Activated CD8-positive, alpha-beta memory T cell treated with anti-CD3 and anti-CD28 coated beads, Interleukin-2, amount 10 ng/mL, durations not matched to agents 7 days and 5 days (primary cell): Measurements from ENCODE around the gene SMIM43. TPM values are rescaled to one million over a fixed set of nuclear protein-coding genes. Genes with fewer than 3 reads are reported as not detected.

Experiments
- ATAC-seq: fragments of 150-1000 bp; cut with Tn5 transposase; one replicate; pipeline ENCODE4 v1.10.0; 2021; ENCODE audit warnings: moderate library complexity
- CTCF ChIA-PET: fragments of 350-600 bp; sonication (Branson Sonifier 250); formaldehyde crosslinking; loops from one replicate; lab custom pipeline; 2021; ENCODE audit warnings: antibody characterized with exemption; lab: Charles Lee
- DNase-seq: peaks from one replicate; pipeline ENCODE4 v3.0.0-alpha.2; 2020
- H3K27ac Mint-ChIP-seq: one replicate; pipeline ENCODE4 v1.8.0; 2021; ENCODE audit warnings: mild to moderate bottlenecking, mixed read lengths
- H3K27me3 Mint-ChIP-seq: one replicate; pipeline ENCODE4 v1.8.0; 2021; ENCODE audit warnings: mixed read lengths
- H3K36me3 Mint-ChIP-seq: one replicate; pipeline ENCODE4 v1.8.0; 2021; ENCODE audit warnings: mild to moderate bottlenecking, mixed read lengths
- H3K4me1 Mint-ChIP-seq: one replicate; pipeline ENCODE4 v1.8.0; 2021; ENCODE audit warnings: mixed read lengths
- H3K4me3 Mint-ChIP-seq: one replicate; pipeline ENCODE4 v1.8.0; 2021; ENCODE audit warnings: mild to moderate bottlenecking, moderate library complexity, mixed read lengths
- H3K9me3 Mint-ChIP-seq: one replicate; pipeline ENCODE4 v1.8.0; 2022; ENCODE audit warnings: low read depth, mixed read lengths
- total RNA-seq, 2 experiments: library from RNA; stranded (reverse); gene quantifications; one replicate each; pipeline ENCODE4 v1.2.3, GENCODE V29; 2021

Gene SMIM43
- total RNA-seq, 2 experiments from 2014 or later: 0.18 TPM; not detected in 1

- Mint-ChIP-seq H3K27ac (no peak overlapping the region), H3K4me3 (no peak overlapping the region), H3K9me3 (no peaks in the 10 kb centered on the region), H3K27me3 (peaks cover 28% of the 10 kb centered on the region), H3K36me3 (no peaks in the 10 kb centered on the region), H3K4me1 (no peaks in the 10 kb centered on the region)
- DNase-seq (no peak), ATAC-seq (no peak)
- CTCF ChIA-PET: no interaction called here
These were observed 44.9 kb downstream of the SMIM43 start for GRCh38 chr4:121720109-121720508.

DNA sequence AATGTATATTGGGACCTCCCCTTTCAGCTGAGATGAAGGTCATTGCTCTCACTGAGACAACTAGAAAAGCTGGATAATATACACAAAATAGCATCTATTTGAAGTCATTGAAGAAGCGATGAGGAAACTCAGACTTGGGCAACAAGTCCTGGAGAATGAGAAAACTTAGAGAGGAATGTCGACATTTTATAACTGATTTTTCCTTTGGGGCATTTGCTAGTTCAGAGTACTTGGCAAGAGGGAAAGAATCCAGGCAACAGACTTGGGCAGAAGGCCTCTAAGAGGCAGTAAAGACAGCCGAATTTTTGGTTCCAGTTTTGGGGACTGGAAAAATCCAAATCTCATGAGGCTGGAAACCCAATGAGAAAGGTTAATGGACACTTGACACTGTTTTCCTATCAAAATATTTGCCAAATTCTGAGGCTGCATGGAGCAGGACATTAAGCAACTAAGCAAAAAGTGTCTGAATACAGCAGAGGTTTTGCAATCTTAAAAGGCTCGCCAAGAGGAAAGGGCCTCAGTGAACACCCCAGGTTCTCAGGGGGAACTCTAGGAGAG, 47.2 kb downstream of the SMIM43 start:
- no peak overlapping the region for H3K4me3 Mint-ChIP-seq
- H3K27me3 Mint-ChIP-seq: peaks cover 42% of the 10 kb centered on the region
- CTCF ChIA-PET: interaction anchor here (1.6 kb wide), 1 partner anchor 9 kb away, joined by 3 read pairs; no protein-coding TSS in a partner anchor
- no peaks in the 10 kb centered on the region for H3K4me1 Mint-ChIP-seq
- no peak overlapping the region for H3K27ac Mint-ChIP-seq
- H3K36me3 Mint-ChIP-seq: no peaks in the 10 kb centered on the region
- no peak for ATAC-seq
- DNase-seq: no peak
- no peaks in the 10 kb centered on the region for H3K9me3 Mint-ChIP-seq

DNA sequence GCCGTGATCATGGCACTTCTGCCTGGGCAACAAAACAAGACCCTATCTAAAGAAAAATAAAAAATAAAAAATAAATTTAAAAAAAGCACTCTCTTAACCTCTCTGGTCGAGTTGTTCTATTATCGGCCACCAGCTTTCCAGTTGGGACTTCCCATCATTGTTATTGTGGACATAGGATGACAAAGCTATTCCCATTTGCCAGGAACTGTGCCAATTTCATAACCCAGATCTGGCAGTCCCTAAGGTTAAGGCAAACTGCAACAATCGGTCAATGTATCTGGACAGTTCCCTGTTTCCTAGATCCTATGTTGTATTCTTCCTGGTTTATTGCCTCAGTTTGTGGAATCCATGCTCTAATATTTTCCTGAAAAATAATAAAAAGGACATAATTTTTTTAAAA, 50.4 kb downstream of the SMIM43 start:
- Mint-ChIP-seq H3K4me3 (no peak overlapping the region), H3K36me3 (peaks cover 2% of the 10 kb centered on the region), H3K27ac (no peak overlapping the region), H3K4me1 (peaks cover 18% of the 10 kb centered on the region), H3K9me3 (no peaks in the 10 kb centered on the region), H3K27me3 (peaks cover 54% of the 10 kb centered on the region)
- CTCF ChIA-PET: interaction anchor here (1.2 to 2.3 kb wide), 2 partner anchors 10 to 18 kb away, joined by 3 to 14 read pairs; partner anchors contain the start of gene ANXA5
- ATAC-seq (no peak), DNase-seq (no peak)

DNA sequence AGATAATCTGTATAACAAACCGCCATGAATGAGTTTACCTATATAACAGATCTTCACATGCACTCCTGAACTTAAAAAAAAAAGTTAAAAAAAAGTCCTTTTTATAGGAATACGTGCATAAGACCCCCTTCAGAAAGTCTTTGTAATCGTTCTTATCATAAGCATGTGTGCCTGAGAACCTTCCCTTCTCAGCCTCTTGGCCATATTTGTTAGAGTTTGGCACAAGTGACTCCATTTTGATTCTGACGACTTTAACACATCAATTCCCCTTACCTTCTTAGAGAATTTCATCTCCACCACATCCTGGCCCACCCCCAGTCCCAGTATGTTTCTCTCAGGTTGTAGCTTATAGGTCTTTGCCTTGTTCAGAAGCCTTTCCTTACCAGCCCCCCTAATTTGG, 52.2 kb downstream of the SMIM43 start:
- no peak overlapping the region for H3K4me3 Mint-ChIP-seq
- H3K4me1 Mint-ChIP-seq: peaks cover 33% of the 10 kb centered on the region
- DNase-seq (no peak), ATAC-seq (no peak)
- CTCF ChIA-PET: interaction anchor here (1.1 kb wide), 1 partner anchor 15 kb away, joined by 3 read pairs; no protein-coding TSS in a partner anchor
- H3K27me3 Mint-ChIP-seq: peaks cover 48% of the 10 kb centered on the region
- no peak overlapping the region for H3K27ac Mint-ChIP-seq
- H3K9me3 Mint-ChIP-seq: no peaks in the 10 kb centered on the region
- peaks cover 2% of the 10 kb centered on the region for H3K36me3 Mint-ChIP-seq

- CTCF ChIA-PET: interaction anchor here (1.1 kb wide), 1 partner anchor 16 kb away, joined by 3 read pairs; no protein-coding TSS in a partner anchor
- Mint-ChIP-seq H3K36me3 (peaks cover 4% of the 10 kb centered on the region), H3K27me3 (peaks cover 46% of the 10 kb centered on the region), H3K4me1 (peaks cover 39% of the 10 kb centered on the region), H3K4me3 (peak overlapping the region; percentile 6), H3K9me3 (no peaks in the 10 kb centered on the region), H3K27ac (no peak overlapping the region)
- no peak for DNase-seq
- ATAC-seq: no peak
These were observed 52.8 kb downstream of the SMIM43 start for GRCh38 chr4:121712001-121712651.

- H3K36me3 Mint-ChIP-seq: peaks cover 8% of the 10 kb centered on the region
- CTCF ChIA-PET: no interaction called here
- H3K4me3 Mint-ChIP-seq: peak overlapping the region; percentile 6
- H3K27me3 Mint-ChIP-seq: peaks cover 41% of the 10 kb centered on the region
- DNase-seq (peak; percentile 53), ATAC-seq (peak; percentile 41)
- H3K4me1 Mint-ChIP-seq: peaks cover 46% of the 10 kb centered on the region
- no peak overlapping the region for H3K27ac Mint-ChIP-seq
- H3K9me3 Mint-ChIP-seq: no peaks in the 10 kb centered on the region
These were observed 53.5 kb downstream of the SMIM43 start for GRCh38 chr4:121711263-121712000.

GRCh38 chr4:121709766-121710405, 55.1 kb downstream of the SMIM43 start:
- H3K27ac Mint-ChIP-seq: peak overlapping the region; percentile 59
- peaks cover 56% of the 10 kb centered on the region for H3K4me1 Mint-ChIP-seq
- ATAC-seq: no peak
- no peak overlapping the region for H3K4me3 Mint-ChIP-seq
- DNase-seq: no peak
- CTCF ChIA-PET: no interaction called here
- no peaks in the 10 kb centered on the region for H3K9me3 Mint-ChIP-seq
- peaks cover 9% of the 10 kb centered on the region for H3K36me3 Mint-ChIP-seq
- H3K27me3 Mint-ChIP-seq: peaks cover 27% of the 10 kb centered on the region

Other genes starting within 250 kb of the SMIM43 start
- gene ANXA5, start 68.2 kb downstream of the SMIM43 start, total RNA-seq: 100 to 1,000 TPM; 142 to 152 TPM
- gene EXOSC9, start 36.2 kb upstream of the SMIM43 start, total RNA-seq: 10 to 100 TPM; 59.5 to 61.0 TPM
- 100 to 1,000 TPM; 125 to 129 TPM for gene CCNA2, start 58.7 kb upstream of the SMIM43 start, total RNA-seq
- gene BBS7, start 105.3 kb upstream of the SMIM43 start, total RNA-seq: 10 to 100 TPM; 17.9 to 18.8 TPM
- gene TRPC3, start 186.9 kb upstream of the SMIM43 start, total RNA-seq: 1 to 10 TPM in 1 of 2 experiments, under 1 TPM in 1; 0.84 to 2.1 TPM